HG02885 (cell line): ENCODE results near the gene BPIFB3.
"Not testable (repeated sequence)": the region's sequence is repeated elsewhere in the genome, so short reads cannot be mapped to it uniquely, and the experiment has no call there.

Source experiments
- ATAC-seq: cut with Tn5 transposase; IDR thresholded peaks from one replicate; pipeline ENCODE4 v1.9.1; 2021; ENCODE audit warnings: mild to moderate bottlenecking; ENCODE audit not compliant: unreplicated experiment, poor library complexity

BPIFB3 gene

GRCh38 chr20:33082546-33082945, 28.8 kb downstream of the BPIFB3 start:
- ATAC-seq, result no peak

GRCh38 chr20:33083544-33084340, 30.0 kb downstream of the BPIFB3 start:
- ATAC-seq, result no peak

- no peak for ATAC-seq
Measured at GRCh38 chr20:33084722-33085121, 31.0 kb downstream of the BPIFB3 start.

GRCh38 chr20:33086052-33086722, 32.5 kb downstream of the BPIFB3 start:
- ATAC-seq, result no peak

- ATAC-seq, result no peak
Measured at GRCh38 chr20:33091147-33091546, 37.4 kb downstream of the BPIFB3 start.

- ATAC-seq, result no peak
Measured at GRCh38 chr20:33091693-33092092, 38.0 kb downstream of the BPIFB3 start.

GRCh38 chr20:33092361-33092760, 38.7 kb downstream of the BPIFB3 start:
- no peak for ATAC-seq

GRCh38 chr20:33093074-33093473, 39.4 kb downstream of the BPIFB3 start:
- ATAC-seq, result no peak

- no peak for ATAC-seq
Measured at GRCh38 chr20:33093582-33093981, 39.9 kb downstream of the BPIFB3 start.

GRCh38 chr20:33095249-33095648, 41.5 kb downstream of the BPIFB3 start:
- no peak for ATAC-seq

GRCh38 chr20:33095902-33096584, 42.3 kb downstream of the BPIFB3 start:
- not testable (repeated sequence) for ATAC-seq

GRCh38 chr20:33097001-33097400, 43.3 kb downstream of the BPIFB3 start:
- ATAC-seq, result no peak

- no peak for ATAC-seq
Measured at GRCh38 chr20:33099843-33100538, 46.3 kb downstream of the BPIFB3 start.

GRCh38 chr20:33103556-33103955, 49.9 kb downstream of the BPIFB3 start:
- ATAC-seq, result no peak

- ATAC-seq, result no peak
Measured at GRCh38 chr20:33104336-33104735, 50.6 kb downstream of the BPIFB3 start.

- no peak for ATAC-seq
Measured at GRCh38 chr20:33105316-33105924, 51.7 kb downstream of the BPIFB3 start.

GRCh38 chr20:33106058-33106620, 52.4 kb downstream of the BPIFB3 start:
- not testable (repeated sequence) for ATAC-seq

- no peak for ATAC-seq
Measured at GRCh38 chr20:33108661-33109060, 55.0 kb downstream of the BPIFB3 start.

GRCh38 chr20:33110147-33110825, 56.6 kb downstream of the BPIFB3 start:
- ATAC-seq, result no peak
